ENCODE measurements around the gene DNAJC11.

GRCh38 chr1:6651909-6652308 lies 49.7 kb downstream of the DNAJC11 start:
- TF ChIP-seq, protein P1, sequence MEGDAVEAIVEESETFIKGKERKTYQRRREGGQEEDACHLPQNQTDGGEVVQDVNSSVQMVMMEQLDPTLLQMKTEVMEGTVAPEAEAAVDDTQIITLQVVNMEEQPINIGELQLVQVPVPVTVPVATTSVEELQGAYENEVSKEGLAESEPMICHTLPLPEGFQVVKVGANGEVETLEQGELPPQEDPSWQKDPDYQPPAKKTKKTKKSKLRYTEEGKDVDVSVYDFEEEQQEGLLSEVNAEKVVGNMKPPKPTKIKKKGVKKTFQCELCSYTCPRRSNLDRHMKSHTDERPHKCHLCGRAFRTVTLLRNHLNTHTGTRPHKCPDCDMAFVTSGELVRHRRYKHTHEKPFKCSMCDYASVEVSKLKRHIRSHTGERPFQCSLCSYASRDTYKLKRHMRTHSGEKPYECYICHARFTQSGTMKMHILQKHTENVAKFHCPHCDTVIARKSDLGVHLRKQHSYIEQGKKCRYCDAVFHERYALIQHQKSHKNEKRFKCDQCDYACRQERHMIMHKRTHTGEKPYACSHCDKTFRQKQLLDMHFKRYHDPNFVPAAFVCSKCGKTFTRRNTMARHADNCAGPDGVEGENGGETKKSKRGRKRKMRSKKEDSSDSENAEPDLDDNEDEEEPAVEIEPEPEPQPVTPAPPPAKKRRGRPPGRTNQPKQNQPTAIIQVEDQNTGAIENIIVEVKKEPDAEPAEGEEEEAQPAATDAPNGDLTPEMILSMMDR (IDR thresholded peaks at IDR 0.05; ENCODE audit: borderline replicate concordance, extremely low read depth, low read length, poor library complexity, severe bottlenecking) = no peak
- no peak for TF ChIP-seq EZH2 (IDR thresholded peaks at IDR 0.05; ENCODE audit: borderline replicate concordance, low read depth, low read length, severe bottlenecking)
